Osteoblast (primary cell): ENCODE results near the gene ATP6V1C2. TPM values are rescaled to one million over a fixed set of nuclear protein-coding genes. Genes with fewer than 3 reads are reported as not detected.

Experiments
- DNase-seq: peaks from one replicate; pipeline ENCODE4 v3.0.0; 2011; ENCODE audit warnings: low spot score, mixed read lengths; ENCODE audit not compliant: insufficient read length; ENCODE audit errors: missing footprints
- H2AFZ ChIP-seq: 2 replicates; pipeline ENCODE4 v1.6.0; 2011; ENCODE audit warnings: mild to moderate bottlenecking, low read length
- H3K27ac ChIP-seq: 2 replicates; pipeline ENCODE4 v1.5.1; 2011; ENCODE audit warnings: mild to moderate bottlenecking, low read depth, low read length, moderate library complexity
- H3K27me3 ChIP-seq: 2 replicates; pipeline ENCODE4 v1.6.0; 2012; ENCODE audit warnings: mild to moderate bottlenecking, control low read depth, inconsistent platforms, low read length, moderate library complexity; ENCODE audit not compliant: insufficient read depth
- H3K36me3 ChIP-seq: 2 replicates; pipeline ENCODE4 v1.5.1; 2011; ENCODE audit warnings: mild to moderate bottlenecking, low read length, control low read depth, moderate library complexity; ENCODE audit not compliant: insufficient read depth
- H3K4me1 ChIP-seq: 2 replicates; pipeline ENCODE4 v1.5.1; 2011; ENCODE audit warnings: mild to moderate bottlenecking, low read length, control low read depth, moderate library complexity; ENCODE audit not compliant: insufficient read depth
- H3K4me2 ChIP-seq: 2 replicates; pipeline ENCODE4 v1.6.0; 2011; ENCODE audit warnings: mild to moderate bottlenecking, low read length; ENCODE audit not compliant: insufficient read depth
- H3K4me3 ChIP-seq: fragments of 200-600 bp; sonication (generic); 3 replicates; pipeline ENCODE4 v1.5.1; 2012; ENCODE audit warnings: mild to moderate bottlenecking, low read length, inconsistent platforms; ENCODE audit not compliant: insufficient read depth
- H3K79me2 ChIP-seq: 2 replicates; pipeline ENCODE4 v1.6.0; 2012; ENCODE audit warnings: mild to moderate bottlenecking, low read length, control low read depth, inconsistent platforms; ENCODE audit not compliant: insufficient read depth
- H3K9me3 ChIP-seq: 2 replicates; pipeline ENCODE4 v1.5.1; 2011; ENCODE audit warnings: low read depth, low read length, control low read depth
- H4K20me1 ChIP-seq: 2 replicates; pipeline ENCODE4 v1.6.0; 2012; ENCODE audit warnings: mild to moderate bottlenecking, low read length, control low read depth; ENCODE audit not compliant: insufficient read depth
- total RNA-seq: library from RNA; depleted of rRNA; stranded (reverse); fragments of >200 nt; gene quantifications from 2 replicates; pipeline ENCODE4 v1.2.3, GENCODE V29; 2012
- TF ChIP-seq, protein P1 (sequence below): IDR thresholded peaks from 2 replicates; pipeline ENCODE4 v1.5.1; 2011; ENCODE audit warnings: mild to moderate bottlenecking, low read depth, low read length, moderate library complexity; ENCODE audit errors: extremely low read depth

The ATP6V1C2 gene
- total RNA-seq, 1 donor, result under 0.01 TPM

DNA sequence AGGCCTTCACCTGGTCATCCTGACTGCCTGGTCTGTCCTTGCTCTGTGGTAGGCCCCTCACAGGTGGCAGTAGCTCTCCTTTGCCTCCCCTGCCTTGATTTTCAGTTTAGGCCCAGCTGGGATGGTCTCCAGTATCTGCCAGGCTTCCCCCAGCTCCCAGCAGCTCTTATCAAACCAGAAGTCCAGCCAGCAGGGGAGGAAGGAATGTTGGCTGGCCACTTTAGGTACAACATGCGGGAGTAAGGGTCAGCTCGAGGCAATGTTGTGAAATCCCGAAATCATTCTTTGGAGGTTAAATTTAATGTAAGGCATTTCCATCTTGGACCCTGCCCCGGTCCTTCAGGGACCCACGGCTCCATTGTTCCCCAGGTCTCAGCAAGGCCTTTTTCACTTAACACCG is 16.8 kb downstream of the ATP6V1C2 start:
- DNase-seq, result no peak
- no peak overlapping the region for H3K4me2 ChIP-seq
- no peak overlapping the region for H3K27ac ChIP-seq
- no peaks in the 10 kb centered on the region for H3K79me2 ChIP-seq
- H2AFZ ChIP-seq, result no peak overlapping the region
- no peaks in the 10 kb centered on the region for H4K20me1 ChIP-seq
- peaks cover 22% of the 10 kb centered on the region for H3K27me3 ChIP-seq
- H3K9me3 ChIP-seq, result no peaks in the 10 kb centered on the region
- H3K4me3 ChIP-seq, result no peak overlapping the region
- H3K36me3 ChIP-seq, result no peaks in the 10 kb centered on the region
- H3K4me1 ChIP-seq, result no peaks in the 10 kb centered on the region
- TF ChIP-seq, protein P1, sequence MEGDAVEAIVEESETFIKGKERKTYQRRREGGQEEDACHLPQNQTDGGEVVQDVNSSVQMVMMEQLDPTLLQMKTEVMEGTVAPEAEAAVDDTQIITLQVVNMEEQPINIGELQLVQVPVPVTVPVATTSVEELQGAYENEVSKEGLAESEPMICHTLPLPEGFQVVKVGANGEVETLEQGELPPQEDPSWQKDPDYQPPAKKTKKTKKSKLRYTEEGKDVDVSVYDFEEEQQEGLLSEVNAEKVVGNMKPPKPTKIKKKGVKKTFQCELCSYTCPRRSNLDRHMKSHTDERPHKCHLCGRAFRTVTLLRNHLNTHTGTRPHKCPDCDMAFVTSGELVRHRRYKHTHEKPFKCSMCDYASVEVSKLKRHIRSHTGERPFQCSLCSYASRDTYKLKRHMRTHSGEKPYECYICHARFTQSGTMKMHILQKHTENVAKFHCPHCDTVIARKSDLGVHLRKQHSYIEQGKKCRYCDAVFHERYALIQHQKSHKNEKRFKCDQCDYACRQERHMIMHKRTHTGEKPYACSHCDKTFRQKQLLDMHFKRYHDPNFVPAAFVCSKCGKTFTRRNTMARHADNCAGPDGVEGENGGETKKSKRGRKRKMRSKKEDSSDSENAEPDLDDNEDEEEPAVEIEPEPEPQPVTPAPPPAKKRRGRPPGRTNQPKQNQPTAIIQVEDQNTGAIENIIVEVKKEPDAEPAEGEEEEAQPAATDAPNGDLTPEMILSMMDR, result no peak

DNA sequence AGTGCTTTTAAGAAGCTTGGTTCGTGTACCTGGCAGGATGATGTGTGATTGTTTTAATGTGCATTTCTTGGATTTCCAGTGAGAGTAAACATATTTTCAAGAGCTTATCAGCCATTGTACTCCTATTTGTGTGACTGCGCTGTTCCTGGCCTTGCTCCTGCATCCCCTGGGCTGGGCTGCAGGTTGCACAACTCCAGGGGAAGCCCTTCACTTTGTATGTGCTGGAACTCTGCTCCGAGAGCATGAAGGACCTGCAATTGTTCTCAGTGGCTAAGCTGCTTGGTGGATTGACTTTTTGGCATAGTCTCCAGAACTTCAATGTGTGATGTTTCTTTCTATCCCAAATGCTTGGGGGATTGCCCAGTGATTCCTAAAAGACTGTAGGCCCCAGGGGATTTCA is 18.8 kb downstream of the ATP6V1C2 start:
- Histone ChIP-seq H3K4me1 (no peaks in the 10 kb centered on the region), H3K27me3 (peaks cover 12% of the 10 kb centered on the region), H3K4me2 (no peak overlapping the region), H3K4me3 (no peak overlapping the region), H3K9me3 (no peaks in the 10 kb centered on the region), H3K36me3 (no peaks in the 10 kb centered on the region), H3K27ac (no peak overlapping the region), H3K79me2 (no peaks in the 10 kb centered on the region), H4K20me1 (no peaks in the 10 kb centered on the region), H2AFZ (no peak overlapping the region)
- DNase-seq, result no peak
- TF ChIP-seq, protein P1, result no peak

DNA sequence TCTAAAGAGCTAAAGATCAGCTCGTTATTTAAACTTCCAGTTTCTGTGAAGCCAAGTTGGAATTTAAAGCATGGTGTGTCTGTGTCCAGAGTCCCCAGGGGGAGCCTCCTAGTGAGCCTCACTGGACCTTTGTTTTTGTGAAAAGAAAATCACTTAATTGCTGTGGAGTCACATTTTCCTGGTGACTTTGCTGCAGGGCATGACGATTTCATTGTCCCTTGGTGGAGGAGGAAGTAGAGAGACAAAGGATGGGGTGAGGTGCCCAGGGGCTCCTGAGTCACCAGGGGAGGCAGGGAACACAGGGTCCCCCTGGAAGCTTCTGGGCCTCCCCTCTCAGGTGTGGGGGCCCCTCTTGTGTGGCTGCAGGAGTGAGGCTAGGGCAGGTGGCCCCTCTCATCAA is 19.7 kb downstream of the ATP6V1C2 start:
- no peak overlapping the region for H3K27ac ChIP-seq
- H4K20me1 ChIP-seq, result no peaks in the 10 kb centered on the region
- no peak overlapping the region for H2AFZ ChIP-seq

DNA sequence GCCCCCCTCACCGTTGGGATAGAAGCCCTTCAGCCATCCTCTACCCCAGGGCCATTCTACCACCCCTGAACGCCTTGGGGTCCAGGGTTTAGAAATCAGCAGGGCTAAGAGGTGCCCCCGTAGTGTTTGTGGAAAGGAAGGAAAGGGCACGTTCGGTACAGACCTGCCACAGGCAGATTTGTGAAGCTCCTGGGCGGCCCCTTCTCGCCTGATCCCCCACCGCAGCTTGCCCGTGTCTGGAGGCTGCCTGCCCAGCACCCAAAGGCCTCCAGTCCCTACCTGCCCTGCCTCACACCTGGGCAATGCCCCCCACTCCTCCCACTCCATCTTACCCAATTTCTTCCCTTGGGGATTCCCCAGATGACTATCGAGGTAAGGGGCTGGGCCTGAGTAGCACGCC is 21.2 kb downstream of the ATP6V1C2 start:
- H3K9me3 ChIP-seq, result no peaks in the 10 kb centered on the region
- no peaks in the 10 kb centered on the region for H4K20me1 ChIP-seq
- no peak overlapping the region for H3K4me3 ChIP-seq
- TF ChIP-seq, protein P1, result no peak
- no peak overlapping the region for H3K27ac ChIP-seq
- no peak for DNase-seq
- no peaks in the 10 kb centered on the region for H3K79me2 ChIP-seq
- no peaks in the 10 kb centered on the region for H3K36me3 ChIP-seq
- no peak overlapping the region for H2AFZ ChIP-seq
- peaks cover 12% of the 10 kb centered on the region for H3K27me3 ChIP-seq
- no peaks in the 10 kb centered on the region for H3K4me1 ChIP-seq
- H3K4me2 ChIP-seq, result no peak overlapping the region

More for the DNA sequence above, 19.7 kb downstream of the ATP6V1C2 start:
- Histone ChIP-seq H3K27me3 (peaks cover 12% of the 10 kb centered on the region), H3K9me3 (no peaks in the 10 kb centered on the region), H3K36me3 (no peaks in the 10 kb centered on the region), H3K79me2 (no peaks in the 10 kb centered on the region), H3K4me2 (no peak overlapping the region), H3K4me3 (no peak overlapping the region), H3K4me1 (no peaks in the 10 kb centered on the region)
- no peak for DNase-seq
- TF ChIP-seq, protein P1, result no peak
